HG02884 (cell line): ENCODE measurements around the gene DPT.
"Not testable (repeated sequence)": the region's sequence is repeated elsewhere in the genome, so short reads cannot be mapped to it uniquely, and the experiment has no call there.

Experiments
- ATAC-seq: cut with Tn5 transposase; IDR thresholded peaks from one replicate; pipeline ENCODE4 v1.9.1; 2021; ENCODE audit warnings: mild to moderate bottlenecking, moderate library complexity; ENCODE audit not compliant: unreplicated experiment

The DPT gene

GRCh38 chr1:168728473-168729404 lies at the start of gene DPT:
DPT (minus strand) TSS chr1:168729206; CDS start chr1:168729174, 32 bp downstream.
- ATAC-seq, result no peak

GRCh38 chr1:168775366-168775765 lies 46.4 kb upstream of the DPT start:
- ATAC-seq, result no peak

GRCh38 chr1:168774241-168774640 lies 45.2 kb upstream of the DPT start:
- no peak for ATAC-seq

- no peak for ATAC-seq
These were observed 43.5 kb upstream of the DPT start for GRCh38 chr1:168772428-168773060.

GRCh38 chr1:168771104-168771630 lies 42.2 kb upstream of the DPT start:
- ATAC-seq, result no peak

DNA sequence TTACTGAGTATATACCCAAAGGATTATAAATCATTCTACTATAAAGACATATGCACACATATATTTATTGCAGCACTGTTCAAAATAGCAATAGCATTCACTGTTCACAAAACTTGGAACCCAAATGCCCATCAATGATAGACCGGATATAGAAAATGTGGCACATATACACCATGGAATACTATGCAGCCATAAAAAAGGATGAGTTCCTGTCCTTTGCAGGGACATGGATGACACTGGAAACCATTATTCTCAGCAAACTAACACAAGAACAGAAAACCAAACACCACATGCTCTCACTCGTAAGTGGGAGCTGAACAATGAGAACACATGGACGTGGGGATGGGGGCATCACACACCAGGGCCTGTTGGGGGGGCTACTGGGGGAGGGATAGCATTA lies 40.9 kb upstream of the DPT start:
- not testable (repeated sequence) for ATAC-seq

- no peak for ATAC-seq
These were observed 39.0 kb upstream of the DPT start for GRCh38 chr1:168767894-168768584.

GRCh38 chr1:168766568-168766967 lies 37.6 kb upstream of the DPT start:
- ATAC-seq, result no peak

GRCh38 chr1:168763031-168763430 lies 34.0 kb upstream of the DPT start:
- ATAC-seq, result no peak

- ATAC-seq, result no peak
These were observed 33.5 kb upstream of the DPT start for GRCh38 chr1:168762473-168762872.

DNA sequence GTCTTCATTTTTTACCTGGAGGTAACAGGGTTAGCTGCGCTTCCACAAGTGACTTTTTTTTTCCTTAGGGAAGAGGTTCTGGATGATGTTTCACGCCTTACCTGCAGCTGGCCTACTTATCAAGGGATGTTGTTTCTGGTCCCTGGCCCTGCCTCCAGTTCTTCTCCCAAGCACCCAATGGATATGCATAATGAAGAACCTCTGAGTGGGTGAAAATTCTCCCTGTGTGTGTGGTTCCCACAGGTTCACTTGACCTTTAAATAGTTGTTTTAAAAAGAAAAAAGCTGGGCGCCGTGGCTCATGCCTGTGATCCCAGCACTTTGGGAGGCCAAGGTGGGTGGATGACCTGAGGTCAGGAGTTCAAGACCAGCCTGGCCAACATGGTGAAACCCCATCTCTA lies 31.8 kb upstream of the DPT start:
- ATAC-seq, result no peak

- no peak for ATAC-seq
These were observed 31.2 kb upstream of the DPT start for GRCh38 chr1:168760241-168760640.

- no peak for ATAC-seq
These were observed 30.1 kb upstream of the DPT start for GRCh38 chr1:168759077-168759476.

DNA sequence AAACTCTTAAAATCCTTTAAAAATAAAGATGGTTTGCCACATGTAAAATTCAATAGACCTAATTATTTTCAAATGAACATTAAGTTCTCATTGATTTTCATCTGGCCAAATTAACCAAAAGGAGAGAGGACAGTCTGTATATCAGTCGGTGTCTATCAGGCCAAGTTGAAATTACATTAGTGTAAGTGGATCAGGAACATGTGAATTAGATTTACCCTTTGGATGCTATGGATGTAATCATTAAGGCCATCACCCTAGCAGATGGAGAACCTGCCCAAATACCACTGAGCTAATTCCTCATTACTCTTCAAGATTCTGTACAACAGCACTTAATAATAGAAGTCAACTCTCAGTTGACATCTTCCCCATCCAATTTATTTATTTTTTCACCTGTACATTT lies 29.5 kb upstream of the DPT start:
- no peak for ATAC-seq

DNA sequence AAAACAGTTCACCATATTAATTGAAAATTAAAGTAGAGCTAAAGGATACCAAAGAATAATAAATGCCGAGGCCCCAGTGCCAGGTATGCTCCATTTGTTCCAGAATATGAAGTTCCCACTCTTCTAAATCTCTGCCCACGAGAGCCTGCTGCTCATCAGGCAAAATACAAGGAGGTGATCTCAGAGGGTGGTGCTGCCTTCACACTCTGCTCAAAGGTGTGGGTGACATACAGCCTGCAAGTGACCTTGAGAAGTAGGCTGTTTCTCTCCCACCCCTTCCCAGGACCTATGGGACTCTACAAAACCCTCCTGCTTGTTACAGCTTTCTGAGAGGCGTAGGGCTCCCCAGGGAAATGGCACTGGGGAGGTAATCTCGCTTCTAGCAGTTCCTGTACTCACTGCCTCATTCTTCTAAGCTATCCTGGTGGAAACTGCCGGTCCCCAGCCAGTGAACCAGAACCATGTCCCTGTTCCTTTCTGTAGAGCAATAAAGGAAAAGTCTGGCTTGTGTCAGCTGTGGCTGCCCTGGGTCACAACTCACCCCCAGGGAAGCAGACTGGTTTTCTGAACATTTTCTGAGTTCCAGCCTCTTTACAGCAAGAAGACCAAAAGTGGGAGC lies 26.9 kb upstream of the DPT start:
- ATAC-seq, result no peak

- ATAC-seq, result no peak
These were observed 23.3 kb upstream of the DPT start for GRCh38 chr1:168752171-168752832.

DNA sequence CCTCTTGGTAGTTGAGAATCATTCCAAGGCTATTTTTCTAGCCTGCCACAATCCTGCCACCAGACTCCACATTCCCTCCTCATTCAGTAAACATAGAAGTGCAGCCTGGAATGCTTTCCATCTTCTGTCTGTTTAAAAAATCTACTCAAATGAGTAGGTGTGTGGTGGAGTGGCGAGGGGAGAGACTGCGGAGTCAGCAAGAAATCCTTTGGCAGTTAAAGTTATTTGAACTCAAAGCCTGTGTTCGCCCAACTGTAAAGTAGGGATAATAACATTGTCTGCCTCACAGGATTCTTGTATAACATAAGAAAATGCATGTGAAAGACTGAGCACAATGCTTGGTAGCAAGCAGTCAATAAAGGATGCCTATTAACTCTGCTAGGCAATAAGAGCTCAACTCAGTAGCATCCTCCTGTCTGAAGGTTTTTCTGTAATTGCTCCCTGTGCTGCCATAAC lies 22.2 kb upstream of the DPT start:
- ATAC-seq, result no peak

GRCh38 chr1:168742994-168743650 lies 14.1 kb upstream of the DPT start:
- no peak for ATAC-seq

DNA sequence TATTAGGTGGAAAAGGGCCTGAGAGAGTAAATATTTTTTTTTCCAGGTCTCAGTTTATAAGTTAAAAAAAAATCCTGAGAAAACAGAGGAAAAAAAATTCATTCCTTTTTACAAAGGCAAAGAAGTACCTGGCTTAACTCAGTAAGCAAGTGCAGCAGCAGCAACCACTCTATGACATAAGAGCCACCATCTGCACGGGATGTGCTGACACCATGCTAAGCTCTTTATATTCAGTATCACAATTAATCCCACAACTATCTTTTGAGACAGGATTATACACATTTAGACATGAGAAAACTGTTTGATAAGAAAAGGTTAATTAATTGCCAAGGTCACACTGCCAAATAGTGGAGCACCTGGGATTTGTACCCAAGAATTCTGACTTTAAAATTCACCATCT lies 13.4 kb upstream of the DPT start:
- no peak for ATAC-seq

DNA sequence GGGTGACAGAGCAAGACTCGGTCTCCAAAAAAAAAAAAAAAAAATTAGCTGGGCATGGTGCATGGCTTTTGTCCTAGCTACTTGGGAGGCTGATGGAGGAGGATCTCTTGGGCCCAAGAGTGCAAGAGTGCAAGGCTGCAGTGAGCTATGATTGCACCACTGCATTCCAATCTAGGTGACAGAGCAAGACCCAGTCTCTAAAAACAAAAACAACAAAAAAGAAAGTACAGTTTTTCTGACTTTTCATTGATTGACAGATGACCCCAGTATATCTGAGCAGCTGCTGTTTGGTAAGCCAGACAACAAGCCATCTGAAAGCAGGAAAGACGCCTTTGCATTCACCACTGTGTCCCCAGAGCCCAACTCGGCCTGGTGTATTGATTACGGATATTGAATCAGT lies 10.9 kb upstream of the DPT start:
- no peak for ATAC-seq
